ENCODE measurements around the gene RCL1. TPM values are rescaled to one million over a fixed set of nuclear protein-coding genes. Genes with fewer than 3 reads are reported as not detected.

Gene RCL1
- total RNA-seq, 1 experiment from 2014 or later: 34.4 TPM

DNA sequence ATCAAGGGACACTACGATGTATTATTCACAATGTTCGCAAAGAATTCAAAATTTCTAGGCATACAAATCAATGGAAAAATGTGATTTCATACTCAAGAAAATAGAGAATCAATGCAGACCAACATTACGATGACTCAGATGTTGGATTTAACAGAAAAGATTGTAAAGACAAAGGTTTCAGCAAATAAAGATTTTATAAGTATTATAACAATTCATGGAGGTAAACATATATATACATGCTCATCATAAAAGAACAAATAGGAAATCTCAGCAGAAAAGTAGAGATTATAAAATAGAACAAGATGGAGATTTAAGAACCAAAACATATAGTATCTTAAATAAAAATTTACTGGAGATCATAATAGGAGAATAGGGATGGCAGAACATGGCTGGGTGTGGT is 98.9 kb downstream of the RCL1 start:
- Mint-ChIP-seq H3K27me3 (ENCODE audit: low read depth) (no peaks in the 10 kb centered on the region; the same call in 1 of the 2 replicates), H3K36me3 (ENCODE audit: insufficient read depth in 1 of 3, low read depth in 3 of 3) (no peaks in the 10 kb centered on the region; a peak in 1 of 7 replicates), H3K4me3 (no peak overlapping the region), H3K9me3 (no peaks in the 10 kb centered on the region), H3K4me1 (peaks cover 23 to 25% of the 10 kb centered on the region in 2 experiments), H3K27ac (no peak overlapping the region; a peak in 1 of 7 replicates)
- H3K27ac ChIP-seq (ENCODE audit: insufficient read length, low read depth, low read length): no peak overlapping the region
- H2BK120ac ChIP-seq (ENCODE audit: low read depth, low read length, poor library complexity, severe bottlenecking): no peak overlapping the region
- no peaks in the 10 kb centered on the region for H3K27me3 ChIP-seq (ENCODE audit: insufficient read depth, low read length)
- H3K9ac ChIP-seq (ENCODE audit: extremely low read depth, insufficient read length, low read length): no peak overlapping the region
- no peak overlapping the region for H2BK15ac ChIP-seq (ENCODE audit: low read depth, low read length)
- no peak overlapping the region for H2AFZ ChIP-seq (ENCODE audit: low read length)
- H3K4me1 ChIP-seq (ENCODE audit: insufficient read depth, low read length): no peaks in the 10 kb centered on the region
- no peaks in the 10 kb centered on the region for H3K23me2 ChIP-seq (ENCODE audit: insufficient read length, low read depth, low read length, poor library complexity, severe bottlenecking)
- H3K56ac ChIP-seq (ENCODE audit: insufficient read length, low read depth, low read length): no peak overlapping the region
- no peak overlapping the region for H3K18ac ChIP-seq (ENCODE audit: insufficient read length, low read depth, low read length)
- no peak overlapping the region for H3K4ac ChIP-seq (ENCODE audit: low read depth, low read length)
- H3K79me1 ChIP-seq (ENCODE audit: insufficient read depth, low read depth, low read length, poor library complexity, severe bottlenecking): no peaks in the 10 kb centered on the region
- H4K8ac ChIP-seq (replicated peaks; ENCODE audit: insufficient read length, low read depth, low read length): no peak overlapping the region
- H4K5ac ChIP-seq (ENCODE audit: insufficient read length, low read depth, low read length): no peak overlapping the region
- H3T11ph ChIP-seq (ENCODE audit: low read length): no peak overlapping the region
- H2BK20ac ChIP-seq (ENCODE audit: low read depth, low read length, poor library complexity, severe bottlenecking): no peak overlapping the region
- H2BK12ac ChIP-seq (ENCODE audit: insufficient read length, low read depth, low read length): no peak overlapping the region
- no peak overlapping the region for H4K91ac ChIP-seq (ENCODE audit: insufficient read length, low read depth, low read length)
- H3K14ac ChIP-seq (ENCODE audit: insufficient read depth, low read length): no peak overlapping the region
- no peak overlapping the region for H3K23ac ChIP-seq (ENCODE audit: insufficient read length, low read depth, low read length)
- H4K20me1 ChIP-seq (ENCODE audit: control insufficient read depth, insufficient read depth, insufficient read length): no peaks in the 10 kb centered on the region
- no peak overlapping the region for H2BK5ac ChIP-seq (ENCODE audit: insufficient read length, low read length)
- no peaks in the 10 kb centered on the region for H3K9me3 ChIP-seq (ENCODE audit: control insufficient read depth, low read depth, low read length)
- no peaks in the 10 kb centered on the region for H3K79me2 ChIP-seq (ENCODE audit: insufficient read depth, low read length)
- H2AK5ac ChIP-seq (ENCODE audit: insufficient read length, low read length): no peak overlapping the region
- no CpG with 5 or more reads among the region's 3 CpGs for WGBS (ENCODE audit: extremely low coverage, insufficient read length, low lambda C conversion rate)
- DNase-seq: no peak
- H3K4me2 ChIP-seq (ENCODE audit: insufficient read depth, insufficient read length, low read length): no peak overlapping the region
- TF ChIP-seq, protein P1, sequence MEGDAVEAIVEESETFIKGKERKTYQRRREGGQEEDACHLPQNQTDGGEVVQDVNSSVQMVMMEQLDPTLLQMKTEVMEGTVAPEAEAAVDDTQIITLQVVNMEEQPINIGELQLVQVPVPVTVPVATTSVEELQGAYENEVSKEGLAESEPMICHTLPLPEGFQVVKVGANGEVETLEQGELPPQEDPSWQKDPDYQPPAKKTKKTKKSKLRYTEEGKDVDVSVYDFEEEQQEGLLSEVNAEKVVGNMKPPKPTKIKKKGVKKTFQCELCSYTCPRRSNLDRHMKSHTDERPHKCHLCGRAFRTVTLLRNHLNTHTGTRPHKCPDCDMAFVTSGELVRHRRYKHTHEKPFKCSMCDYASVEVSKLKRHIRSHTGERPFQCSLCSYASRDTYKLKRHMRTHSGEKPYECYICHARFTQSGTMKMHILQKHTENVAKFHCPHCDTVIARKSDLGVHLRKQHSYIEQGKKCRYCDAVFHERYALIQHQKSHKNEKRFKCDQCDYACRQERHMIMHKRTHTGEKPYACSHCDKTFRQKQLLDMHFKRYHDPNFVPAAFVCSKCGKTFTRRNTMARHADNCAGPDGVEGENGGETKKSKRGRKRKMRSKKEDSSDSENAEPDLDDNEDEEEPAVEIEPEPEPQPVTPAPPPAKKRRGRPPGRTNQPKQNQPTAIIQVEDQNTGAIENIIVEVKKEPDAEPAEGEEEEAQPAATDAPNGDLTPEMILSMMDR (conservative IDR thresholded peaks at IDR 0.05): no peak
